Lung (tissue), 12 donors: ENCODE results near the gene KCTD10. TPM values are rescaled to one million over a fixed set of nuclear protein-coding genes. Genes with fewer than 3 reads are reported as not detected.

Experiments
- ATAC-seq: fragments of 200-7000 bp; cut with Tn5 transposase; one replicate; pipeline ENCODE4 v1.9.1; 2020; ENCODE audit warnings: moderate number of reproducible peaks; ENCODE audit not compliant: insufficient read depth, low FRiP score
- DNase-seq, 3 donors: peaks; one replicate each; pipeline ENCODE4 v3.0.0-alpha.2; 2013 to 2017
- H3K27ac ChIP-seq, 2 donors: one replicate each; pipeline ENCODE4 v1.5.1; 2013; ENCODE audit warnings: mild to moderate bottlenecking in 2 of 2, moderate library complexity in 2 of 2, control low read depth in 1 of 2, inconsistent platforms in 1 of 2, low read depth in 1 of 2, low read length in 1 of 2
- H3K27me3 ChIP-seq, 3 donors: one replicate each; pipeline ENCODE4 v1.5.1; 2013; ENCODE audit warnings: low read length in 2 of 3; ENCODE audit not compliant: control insufficient read depth in 3 of 3, insufficient read depth in 3 of 3
- H3K36me3 ChIP-seq, 4 donors: one replicate each; pipeline ENCODE4 v1.5.1; 2013; ENCODE audit warnings: low read length in 4 of 4, mild to moderate bottlenecking in 1 of 4, moderate library complexity in 1 of 4; ENCODE audit not compliant: control insufficient read depth in 4 of 4, insufficient read depth in 4 of 4
- H3K4me1 ChIP-seq, 5 donors: one replicate each; pipeline ENCODE4 v1.5.1; 2013; ENCODE audit warnings: low read length in 5 of 5, mild to moderate bottlenecking in 2 of 5, moderate library complexity in 1 of 5; ENCODE audit not compliant: control insufficient read depth in 5 of 5, insufficient read depth in 5 of 5
- H3K4me3 ChIP-seq: one replicate; pipeline ENCODE4 v1.5.1; 2013; ENCODE audit warnings: mild to moderate bottlenecking, control low read depth, moderate library complexity
- H3K9ac ChIP-seq, 2 donors: one replicate each; pipeline ENCODE4 v1.5.1; 2013; ENCODE audit warnings: low read length in 2 of 2, control low read depth in 1 of 2; ENCODE audit not compliant: insufficient read depth in 1 of 2
- H3K9me3 ChIP-seq, 4 donors: one replicate each; pipeline ENCODE4 v1.5.1; 2013; ENCODE audit warnings: low read length in 3 of 4, mild to moderate bottlenecking in 1 of 4, moderate library complexity in 1 of 4; ENCODE audit not compliant: control insufficient read depth in 4 of 4, insufficient read depth in 3 of 4
- WGBS, 2 donors: extraction: QIAGEN DNeasy Blood & Tissue Kit; methylation state at CpG; one replicate each; pipeline ENCODE4 v1.1.7; 2013; 5-methylcytosine and 5-hydroxymethylcytosine counted together
- polyA plus RNA-seq, 2 donors: library from polyadenylated mRNA; stranded (reverse); fragments of 200-250 nt; gene quantifications; one replicate each; pipeline ENCODE4 v1.2.1, GENCODE V29; 2013
- total RNA-seq, 2 donors: library from RNA; depleted of rRNA in 1 of 2; stranded (reverse); fragments of >200 nt in 1 of 2; gene quantifications; one replicate each; pipeline ENCODE4 v1.2.1, GENCODE V29; 2014 to 2021
- TF ChIP-seq, protein P1 (sequence below): IDR thresholded peaks from 2 replicates; pipeline ENCODE4 v1.5.1; 2012; ENCODE audit warnings: mild to moderate bottlenecking; ENCODE audit errors: control extremely low read depth, extremely low read depth
- donor health status: control.
- donor health status: control.
- donor health status: Bipolar disorder and iron deficiency.
- donor health status: healthy.
- donor health status: DM: yes; HTN: yes; CAD: no.

Gene KCTD10
- total and polyA plus RNA-seq, 4 donors = 21.7 to 72.6 (median 53.7) TPM

DNA sequence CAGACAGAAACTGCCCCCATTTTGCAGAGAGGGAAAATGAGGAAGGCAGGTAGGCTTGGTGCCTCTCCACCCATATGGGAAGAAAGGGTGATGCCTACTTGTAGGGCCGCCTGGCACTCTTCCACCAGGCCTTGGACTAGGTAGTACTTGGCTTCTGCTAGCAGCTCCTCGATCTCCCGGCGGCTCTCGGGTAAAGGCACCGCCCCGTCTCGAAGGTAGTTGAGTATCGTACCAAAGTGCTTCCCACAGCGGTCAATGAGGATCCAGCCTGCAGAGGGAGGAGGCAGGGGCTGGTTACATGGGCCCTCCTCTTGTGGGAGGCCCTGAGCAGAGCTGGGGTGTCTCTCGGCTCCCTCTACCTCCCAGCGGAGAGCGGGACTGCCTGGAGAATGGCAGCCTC lies 16.6 kb downstream of the KCTD10 start:
- peak; percentile 16 for ATAC-seq

DNA sequence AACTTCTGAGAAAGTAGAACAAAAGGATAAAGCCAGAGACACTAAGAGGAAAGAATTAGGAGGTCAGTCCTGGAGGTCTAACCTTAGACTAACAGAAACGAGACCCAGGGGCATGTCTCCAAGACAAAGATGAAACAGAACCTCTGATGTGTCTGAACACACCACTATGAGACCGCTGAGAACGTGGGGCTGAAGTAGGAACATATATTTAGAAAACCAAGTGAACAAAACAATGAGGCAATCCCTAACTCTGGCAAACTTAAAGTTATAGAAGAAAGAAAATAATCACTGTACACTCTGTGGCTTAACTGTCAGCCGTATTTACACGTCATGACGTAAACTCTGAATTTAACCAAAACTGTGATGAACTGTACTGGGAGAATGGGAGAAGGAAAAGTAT lies 17.9 kb downstream of the KCTD10 start:
- Histone ChIP-seq H3K27me3 (no peaks in the 10 kb centered on the region), H3K36me3 (peaks cover 23 to 37% (median 26%) of the 10 kb centered on the region in 4 donors), H3K4me3 (no peak overlapping the region), H3K4me1 (peaks cover 25 to 46% (median 37%) of the 10 kb centered on the region in 5 donors), H3K9me3 (no peaks in the 10 kb centered on the region), H3K9ac (no peak overlapping the region), H3K27ac (peak overlapping the region in 1 of 2 donors; percentile 62)
- DNase-seq (no peak), ATAC-seq (no peak)
- TF ChIP-seq, protein P1, sequence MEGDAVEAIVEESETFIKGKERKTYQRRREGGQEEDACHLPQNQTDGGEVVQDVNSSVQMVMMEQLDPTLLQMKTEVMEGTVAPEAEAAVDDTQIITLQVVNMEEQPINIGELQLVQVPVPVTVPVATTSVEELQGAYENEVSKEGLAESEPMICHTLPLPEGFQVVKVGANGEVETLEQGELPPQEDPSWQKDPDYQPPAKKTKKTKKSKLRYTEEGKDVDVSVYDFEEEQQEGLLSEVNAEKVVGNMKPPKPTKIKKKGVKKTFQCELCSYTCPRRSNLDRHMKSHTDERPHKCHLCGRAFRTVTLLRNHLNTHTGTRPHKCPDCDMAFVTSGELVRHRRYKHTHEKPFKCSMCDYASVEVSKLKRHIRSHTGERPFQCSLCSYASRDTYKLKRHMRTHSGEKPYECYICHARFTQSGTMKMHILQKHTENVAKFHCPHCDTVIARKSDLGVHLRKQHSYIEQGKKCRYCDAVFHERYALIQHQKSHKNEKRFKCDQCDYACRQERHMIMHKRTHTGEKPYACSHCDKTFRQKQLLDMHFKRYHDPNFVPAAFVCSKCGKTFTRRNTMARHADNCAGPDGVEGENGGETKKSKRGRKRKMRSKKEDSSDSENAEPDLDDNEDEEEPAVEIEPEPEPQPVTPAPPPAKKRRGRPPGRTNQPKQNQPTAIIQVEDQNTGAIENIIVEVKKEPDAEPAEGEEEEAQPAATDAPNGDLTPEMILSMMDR = no peak
- 72% methylated on average over 6 of the region's 6 CpGs for WGBS, 2 donors

More for the DNA sequence above, 16.6 kb downstream of the KCTD10 start:
- Histone ChIP-seq H3K9ac (no peak overlapping the region), H3K4me3 (no peak overlapping the region), H3K36me3 (peaks cover 17 to 31% (median 22%) of the 10 kb centered on the region in 4 donors), H3K4me1 (peaks cover 30 to 54% (median 44%) of the 10 kb centered on the region in 5 donors), H3K27ac (peak overlapping the region; percentile 94 to 98), H3K9me3 (no peaks in the 10 kb centered on the region), H3K27me3 (no peaks in the 10 kb centered on the region)
- TF ChIP-seq, protein P1 = no peak
- DNase-seq = no peak
- WGBS, 2 donors = 81% methylated on average over 13 of the region's 13 CpGs

DNA sequence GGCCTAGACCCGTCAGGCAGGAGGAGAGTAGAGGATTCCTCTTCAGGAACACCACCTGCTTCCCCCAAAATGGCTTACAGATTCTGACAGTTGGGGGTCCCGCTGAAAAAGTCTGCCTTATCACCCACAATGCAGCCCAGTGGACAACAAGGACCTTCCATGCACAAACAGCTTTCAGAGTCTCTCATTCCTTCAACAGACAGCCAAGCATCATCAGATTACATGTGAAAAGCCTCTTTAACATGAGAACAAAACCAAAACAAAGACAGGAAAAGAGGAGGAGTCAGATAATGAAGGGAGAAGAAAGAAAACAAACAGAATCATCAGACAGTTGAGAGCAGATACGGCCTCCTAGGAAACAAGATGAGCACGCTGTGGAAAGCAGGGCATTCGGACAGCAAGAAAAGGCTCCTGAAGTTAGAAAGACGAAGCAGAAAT lies 18.3 kb downstream of the KCTD10 start:
- TF ChIP-seq, protein P1 = no peak
- H3K36me3 ChIP-seq = peaks cover 26 to 41% (median 29%) of the 10 kb centered on the region in 4 donors
- H3K27me3 ChIP-seq = no peaks in the 10 kb centered on the region
- DNase-seq (peak in 1 of 3 donors; percentile 18), ATAC-seq (no peak)
- H3K9ac ChIP-seq = no peak overlapping the region
- H3K4me1 ChIP-seq = peaks cover 20 to 41% (median 34%) of the 10 kb centered on the region in 5 donors
- H3K9me3 ChIP-seq = no peaks in the 10 kb centered on the region
- WGBS, 2 donors = 64 to 73% methylated on average over 6 of the region's 6 CpGs
- H3K4me3 ChIP-seq = no peak overlapping the region
- peak overlapping the region in 1 of 2 donors; percentile 81 for H3K27ac ChIP-seq

DNA sequence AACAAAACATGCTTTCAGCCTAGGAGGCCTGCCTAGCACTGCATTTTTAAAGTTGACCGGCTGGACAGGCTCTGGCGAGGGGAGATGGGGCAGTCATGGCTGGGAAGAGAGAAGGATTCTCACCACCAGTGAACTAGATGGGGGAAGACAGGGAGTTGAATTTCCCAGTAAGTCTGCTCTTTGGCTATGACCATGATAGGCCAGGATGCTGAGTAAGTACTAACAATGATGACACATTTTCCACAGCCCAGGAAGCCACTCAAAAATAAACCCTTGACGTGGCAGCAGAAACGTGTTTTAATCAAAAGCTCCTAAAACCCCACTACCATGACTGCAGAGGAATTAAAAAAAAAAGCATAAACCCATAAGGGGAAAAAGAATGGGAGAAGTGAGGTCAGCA lies 19.0 kb downstream of the KCTD10 start:
- ATAC-seq (no peak), DNase-seq (no peak)
- H3K9ac ChIP-seq = no peak overlapping the region
- H3K4me3 ChIP-seq = no peak overlapping the region
- H3K9me3 ChIP-seq = no peaks in the 10 kb centered on the region
- WGBS, 2 donors = 68 to 81% methylated on average over 4 of the region's 4 CpGs
- H3K36me3 ChIP-seq = peaks cover 27 to 46% (median 33%) of the 10 kb centered on the region in 4 donors
- no peaks in the 10 kb centered on the region for H3K27me3 ChIP-seq
- TF ChIP-seq, protein P1 = no peak
- H3K4me1 ChIP-seq = peaks cover 15 to 35% (median 31%) of the 10 kb centered on the region in 5 donors
- peak overlapping the region in 1 of 2 donors; percentile 81 for H3K27ac ChIP-seq
